SK-N-SH (cell line): ENCODE results near the gene RAB23. TPM values are rescaled to one million over a fixed set of nuclear protein-coding genes. Genes with fewer than 3 reads are reported as not detected.

Experiments used
- CTCF ChIA-PET: fragments of 300-600, 350-600 bp; formaldehyde crosslinking; extraction: SDS; loops from one replicate; lab custom pipeline; 2021; lab: Yijun Ruan, JAX
- POLR2A ChIA-PET: fragments of 350-600 bp; sonication (Branson Sonifier 250); formaldehyde crosslinking; extraction: SDS; loops from one replicate; lab custom pipeline; 2020; ENCODE audit warnings: antibody characterized with exemption, inconsistent platforms; lab: Yijun Ruan, JAX
- DNase-seq: peaks from one replicate; pipeline ENCODE4 v3.0.0; 2012
- H2AFZ ChIP-seq: fragments of 200-600 bp; sonication (generic); 2 replicates; pipeline ENCODE4 v1.8.1; 2016; ENCODE audit warnings: antibody characterized with exemption, mild to moderate bottlenecking, low read depth
- H3F3A ChIP-seq: fragments of 200-600 bp; sonication (generic); replicated peaks from 2 replicates; pipeline ENCODE3; 2016; ENCODE audit warnings: antibody characterized with exemption, mild to moderate bottlenecking; ENCODE audit not compliant: insufficient read depth
- H3K27ac ChIP-seq, 2 experiments: fragments of 200-500 bp in 1 of 2; fragments of 200-600 bp in 1 of 2; sonication (Bioruptor generic) in 1 of 2; sonication (generic), shearing (Covaris generic) in 1 of 2; 2 replicates each; pipeline versions ENCODE4 v1.5.1 to v1.6.1; 2014 to 2016; ENCODE audit warnings: low read depth in 2 of 2, inconsistent platforms in 1 of 2, low read length in 1 of 2, mild to moderate bottlenecking in 1 of 2, mixed read lengths in 1 of 2
- H3K27me3 ChIP-seq: fragments of 200-600 bp; sonication (generic), shearing (Covaris generic); 2 replicates; pipeline ENCODE4 v1.6.1; 2016; ENCODE audit warnings: mixed run types; ENCODE audit not compliant: insufficient read depth
- H3K36me3 ChIP-seq, 2 experiments: fragments of 200-500 bp in 1 of 2; fragments of 200-600 bp in 1 of 2; sonication (Bioruptor generic) in 1 of 2; sonication (generic) in 1 of 2; replicated peaks in 1 of 2; 2 replicates each; pipeline versions ENCODE3 to v1.5.1; 2014 to 2016; ENCODE audit warnings: low read length in 1 of 2, mild to moderate bottlenecking in 1 of 2; ENCODE audit not compliant: insufficient read depth in 2 of 2, control insufficient read depth in 1 of 2
- H3K4me1 ChIP-seq, 2 experiments: fragments of 200-500 bp in 1 of 2; fragments of 200-600 bp in 1 of 2; sonication (Bioruptor generic) in 1 of 2; sonication (generic), shearing (Covaris generic) in 1 of 2; 2 replicates each; pipeline versions ENCODE4 v1.5.1 to v1.6.1; 2014 to 2016; ENCODE audit warnings: low read depth in 1 of 2, low read length in 1 of 2, mixed run types in 1 of 2; ENCODE audit not compliant: insufficient read depth in 2 of 2, control insufficient read depth in 1 of 2
- H3K4me2 ChIP-seq: fragments of 200-600 bp; sonication (generic), shearing (Covaris generic); 2 replicates; pipeline ENCODE4 v1.6.1; 2017; ENCODE audit warnings: mixed run types
- H3K4me3 ChIP-seq, 2 experiments: fragments of 200-500 bp in 1 of 2; fragments of 200-600 bp in 1 of 2; sonication (Bioruptor generic) in 1 of 2; sonication (generic), shearing (Covaris generic) in 1 of 2; 2 replicates each; pipeline versions ENCODE4 v1.5.1 to v1.8.1; 2014 to 2016; ENCODE audit warnings: low read depth in 2 of 2, inconsistent platforms in 1 of 2, low read length in 1 of 2, mild to moderate bottlenecking in 1 of 2, mixed read lengths in 1 of 2, moderate library complexity in 1 of 2
- H3K79me2 ChIP-seq: fragments of 200-600 bp; sonication (generic); 2 replicates; pipeline ENCODE4 v1.8.1; 2017; ENCODE audit warnings: mild to moderate bottlenecking; ENCODE audit not compliant: insufficient read depth
- H3K9ac ChIP-seq: fragments of 200-600 bp; sonication (generic); 2 replicates; pipeline ENCODE4 v1.6.1; 2017; ENCODE audit warnings: mixed run types
- H3K9me2 ChIP-seq: fragments of 200-600 bp; sonication (generic); 2 replicates; pipeline ENCODE4 v1.6.1; 2017; ENCODE audit warnings: mixed run types
- H3K9me3 ChIP-seq: fragments of 200-600 bp; sonication (generic); 2 replicates; pipeline ENCODE4 v1.6.1; 2017; ENCODE audit warnings: mixed run types, mild to moderate bottlenecking, moderate library complexity
- H4K20me1 ChIP-seq: fragments of 200-600 bp; sonication (generic); 2 replicates; pipeline ENCODE4 v1.6.1; 2017; ENCODE audit warnings: mild to moderate bottlenecking, mixed run types; ENCODE audit not compliant: insufficient read depth
- CHD2 ChIP-seq: fragments of 150-350 bp; IDR thresholded peaks from 2 replicates; pipeline ENCODE4 v1.6.1; 2018; ENCODE audit warnings: low read length; ENCODE audit not compliant: partially characterized antibody
- CTCF ChIP-seq: fragments of 200-600 bp; sonication (generic); IDR thresholded peaks from 2 replicates; pipeline ENCODE4 v1.6.1; 2017; ENCODE audit warnings: antibody characterized with exemption, mild to moderate bottlenecking, moderate library complexity
- EP300 ChIP-seq, 2 experiments: IDR thresholded peaks; 2 replicates each; pipeline versions ENCODE4 v1.4.0 to v1.6.1; 2012; ENCODE audit warnings: borderline replicate concordance in 1 of 2, low read depth in 1 of 2, low read length in 1 of 2
- EZH2phosphoT487 ChIP-seq: fragments of 200-600 bp; sonication (generic); IDR thresholded peaks from 2 replicates; pipeline ENCODE4 v1.6.1; 2017; ENCODE audit warnings: low read depth, mixed run types, mild to moderate bottlenecking, antibody characterized with exemption, moderate library complexity, borderline replicate concordance
- FOSL2 ChIP-seq: IDR thresholded peaks from 2 replicates; pipeline ENCODE4 v1.4.0; 2012; ENCODE audit warnings: low read depth, mild to moderate bottlenecking, moderate library complexity, borderline replicate concordance
- FOXM1 ChIP-seq: IDR thresholded peaks from 2 replicates; pipeline ENCODE4 v1.4.0; 2012; ENCODE audit warnings: low read depth, mild to moderate bottlenecking
- GATA2 ChIP-seq: sonication (generic); formaldehyde crosslinking; IDR thresholded peaks from 2 replicates; pipeline ENCODE4 v1.5.0; 2020; ENCODE audit warnings: mild to moderate bottlenecking, missing genetic modification reagents
- JUND ChIP-seq: IDR thresholded peaks from 2 replicates; pipeline ENCODE4 v1.4.0; 2012
- MAX ChIP-seq: IDR thresholded peaks from 2 replicates; pipeline ENCODE4 v1.4.0; 2012; ENCODE audit warnings: low read depth
- MEF2A ChIP-seq: IDR thresholded peaks from 2 replicates; pipeline ENCODE4 v1.4.0; 2012; ENCODE audit warnings: low read depth, borderline replicate concordance
- NRF1 ChIP-seq: IDR thresholded peaks from 2 replicates; pipeline ENCODE4 v1.6.1; 2012; ENCODE audit warnings: low read depth, mild to moderate bottlenecking, low read length
- POLR2AphosphoS5 ChIP-seq: IDR thresholded peaks from 2 replicates; pipeline ENCODE4 v1.6.1; 2012; ENCODE audit warnings: low read depth, low read length
- SMC3 ChIP-seq: IDR thresholded peaks from 2 replicates; pipeline ENCODE4 v1.6.1; 2012; ENCODE audit warnings: low read depth, low read length, improper control_type of control experiment
- TEAD4 ChIP-seq: IDR thresholded peaks from 2 replicates; pipeline ENCODE4 v1.4.0; 2012; ENCODE audit warnings: mild to moderate bottlenecking, borderline replicate concordance; ENCODE audit not compliant: insufficient read depth
- ZBTB33 ChIP-seq: IDR thresholded peaks from 2 replicates; pipeline ENCODE4 v1.4.0; 2012; ENCODE audit warnings: low read depth, borderline replicate concordance
- WGBS: methylation state at CpG from one replicate; pipeline ENCODE4 v1.1.6; 2017; ENCODE audit warnings: low lambda C conversion rate; 5-methylcytosine and 5-hydroxymethylcytosine counted together
- polyA plus RNA-seq, 3 experiments: library from polyadenylated mRNA; depleted of rRNA; stranded (reverse); fragments of >200 nt; gene quantifications; 2 replicates each; pipeline ENCODE4 v1.2.3, GENCODE V29; 2012

Gene RAB23
- polyA plus RNA-seq, 1 of the 3 experiments (the other 2 are of a cell fraction) = 6.6 TPM

GRCh38 chr6:57159127-57159526, 63.0 kb downstream of the RAB23 start:
- peaks cover 21% of the 10 kb centered on the region for H3F3A ChIP-seq
- H3K79me2 ChIP-seq = no peaks in the 10 kb centered on the region
- H3K9me3 ChIP-seq = no peaks in the 10 kb centered on the region
- DNase-seq = no peak
- no peaks in the 10 kb centered on the region for H3K9me2 ChIP-seq
- ChIA-PET POLR2A (no interaction called here), CTCF (interaction anchor here (0.9 kb wide), 1 partner anchor 135 kb away, joined by 3 read pairs; no protein-coding TSS in a partner anchor)
- no peak overlapping the region for H2AFZ ChIP-seq
- H3K4me1 ChIP-seq = no peaks in the 10 kb centered on the region; a peak in 1 of 4 replicates
- H3K4me3 ChIP-seq = no peak overlapping the region
- H3K4me2 ChIP-seq = no peak overlapping the region
- 0 out of 4 replicates have a peak overlapping the region, but pooled peaks of 1 of the 2 experiments have one; percentile 45 for H3K27ac ChIP-seq
- H3K9ac ChIP-seq = no peak overlapping the region
- TF ChIP-seq SMC3 = no peak
- TF ChIP-seq CHD2 = no peak
- TF ChIP-seq ZBTB33 = no peak
- TF ChIP-seq MAX = no peak
- no peak for TF ChIP-seq NRF1
- no peak for TF ChIP-seq FOXM1
- TF ChIP-seq POLR2AphosphoS5 = no peak
- no peak for TF ChIP-seq FOSL2
- TF ChIP-seq GATA2 = no peak
- TF ChIP-seq EZH2phosphoT487 = no peak
- TF ChIP-seq TEAD4 = no peak
- TF ChIP-seq MEF2A = no peak
- no peak for TF ChIP-seq JUND
- TF ChIP-seq CTCF = no peak
- no peak for TF ChIP-seq EP300 (IDR thresholded peaks at IDR 0.05; ENCODE audit: borderline replicate concordance in 1 of 2, low read depth in 1 of 2, low read length in 1 of 2)
- no peaks in the 10 kb centered on the region for H4K20me1 ChIP-seq
- peaks cover 35 to 64% of the 10 kb centered on the region in 2 experiments for H3K36me3 ChIP-seq
- WGBS = 95% methylated on average over 2 of the region's 2 CpGs
- H3K27me3 ChIP-seq = no peaks in the 10 kb centered on the region
